Panc1 (cell line): ENCODE results near the gene ROR1. TPM values are rescaled to one million over a fixed set of nuclear protein-coding genes. Genes with fewer than 3 reads are reported as not detected.

Experiments
- ATAC-seq: fragments of 200-7000 bp; cut with Tn5 transposase; 2 replicates; pipeline ENCODE4 v1.9.1; 2020; ENCODE audit warnings: mild to moderate bottlenecking, moderate library complexity
- BruUV-seq: library from RNA; stranded (reverse); fragments of 400-500 nt; replicated peaks from 2 replicates; lab custom pipeline; 2021; lab: Mats Ljungman, UMichigan
- CTCF ChIA-PET: fragments of 300-600 bp; sonication (Branson Sonifier 250); formaldehyde crosslinking; loops from one replicate; lab custom pipeline; 2022; ENCODE audit warnings: antibody characterized with exemption; lab: Charles Lee
- POLR2A ChIA-PET: fragments of 300-600 bp; sonication (Branson Sonifier 250); formaldehyde crosslinking; loops from one replicate; lab custom pipeline; 2022; ENCODE audit warnings: antibody characterized with exemption; lab: Charles Lee
- DNase-seq: peaks from one replicate; pipeline ENCODE4 v3.0.0-alpha.2; 2010; ENCODE audit warnings: low read depth, low spot score
- H3K27ac ChIP-seq: 2 replicates; pipeline ENCODE4 v1.5.1; 2011; ENCODE audit warnings: mild to moderate bottlenecking, low read length, inconsistent platforms
- H3K27me3 ChIP-seq: fragments of 200-500 bp; sonication (Bioruptor generic); 2 replicates; pipeline ENCODE4 v1.6.0; 2014; ENCODE audit warnings: low read length, inconsistent platforms; ENCODE audit not compliant: control insufficient read depth, insufficient read depth
- H3K36me3 ChIP-seq: fragments of 200-500 bp; sonication (Bioruptor generic); 2 replicates; pipeline ENCODE4 v1.5.1; 2014; ENCODE audit warnings: inconsistent platforms, mild to moderate bottlenecking, low read length, moderate library complexity; ENCODE audit not compliant: control insufficient read depth, insufficient read depth
- H3K4me1 ChIP-seq: 2 replicates; pipeline ENCODE4 v1.5.1; 2011; ENCODE audit warnings: inconsistent platforms, mild to moderate bottlenecking, low read length, moderate library complexity; ENCODE audit not compliant: control insufficient read depth, insufficient read depth
- H3K4me3 ChIP-seq, 2 experiments: 2 replicates each; pipeline ENCODE4 v1.5.1; 2011 to 2012; ENCODE audit warnings: low read depth in 2 of 2, low read length in 2 of 2, mild to moderate bottlenecking in 2 of 2, inconsistent platforms in 1 of 2, moderate library complexity in 1 of 2
- H3K9me3 ChIP-seq: fragments of 200-500 bp; sonication (Bioruptor generic); 2 replicates; pipeline ENCODE4 v1.5.1; 2014; ENCODE audit warnings: low read depth, mild to moderate bottlenecking, inconsistent platforms, low read length, moderate library complexity; ENCODE audit not compliant: control insufficient read depth, insufficient read depth
- POLR2AphosphoS5 ChIP-seq: IDR thresholded peaks from 2 replicates; pipeline ENCODE4 v1.6.1; 2012; ENCODE audit warnings: mild to moderate bottlenecking, low read depth, low read length, moderate library complexity
- SIN3A ChIP-seq: IDR thresholded peaks from 2 replicates; pipeline ENCODE4 v1.6.1; 2012; ENCODE audit warnings: low read depth, mild to moderate bottlenecking, low read length, moderate library complexity, borderline replicate concordance; ENCODE audit not compliant: insufficient read depth
- TCF7L2 ChIP-seq: IDR thresholded peaks from 2 replicates; pipeline ENCODE4 v1.6.1; 2011; ENCODE audit warnings: mild to moderate bottlenecking, low read depth, low read length, inconsistent platforms
- in situ Hi-C: cut with HindIII; loops from 2 replicates; pipeline ENCODE4 v1.10.0; 2016; ENCODE audit warnings: low sequenced_read_pairs, low pct_unique_long_range_greater_than_20kb
- intact Hi-C: fragments of 100-400 bp; cut with micrococcal nuclease; formaldehyde crosslinking; loops from one replicate; pipeline ENCODE4 v1.10.0; 2022; ENCODE audit not compliant: unreplicated experiment
- total RNA-seq: library from RNA; stranded (reverse); gene quantifications from one replicate; pipeline ENCODE4 v1.2.1, GENCODE V29; 2021; ENCODE audit not compliant: unreplicated experiment
- TF ChIP-seq, protein P1 (sequence below), 2 experiments: IDR thresholded peaks; 2 replicates each; pipeline ENCODE4 v1.6.1; 2011 to 2012; ENCODE audit warnings: low read depth in 2 of 2, control low read depth in 1 of 2, low read length in 1 of 2, mild to moderate bottlenecking in 1 of 2, moderate library complexity in 1 of 2; ENCODE audit not compliant: insufficient read depth in 1 of 2
- TF ChIP-seq, protein P2 (sequence below): fragments of 450-650 bp; IDR thresholded peaks from 2 replicates; pipeline ENCODE4 v1.5.1; 2017; ENCODE audit warnings: mild to moderate bottlenecking

Gene ROR1
- total RNA-seq, 1 experiment from 2014 or later: 19.3 TPM

DNA sequence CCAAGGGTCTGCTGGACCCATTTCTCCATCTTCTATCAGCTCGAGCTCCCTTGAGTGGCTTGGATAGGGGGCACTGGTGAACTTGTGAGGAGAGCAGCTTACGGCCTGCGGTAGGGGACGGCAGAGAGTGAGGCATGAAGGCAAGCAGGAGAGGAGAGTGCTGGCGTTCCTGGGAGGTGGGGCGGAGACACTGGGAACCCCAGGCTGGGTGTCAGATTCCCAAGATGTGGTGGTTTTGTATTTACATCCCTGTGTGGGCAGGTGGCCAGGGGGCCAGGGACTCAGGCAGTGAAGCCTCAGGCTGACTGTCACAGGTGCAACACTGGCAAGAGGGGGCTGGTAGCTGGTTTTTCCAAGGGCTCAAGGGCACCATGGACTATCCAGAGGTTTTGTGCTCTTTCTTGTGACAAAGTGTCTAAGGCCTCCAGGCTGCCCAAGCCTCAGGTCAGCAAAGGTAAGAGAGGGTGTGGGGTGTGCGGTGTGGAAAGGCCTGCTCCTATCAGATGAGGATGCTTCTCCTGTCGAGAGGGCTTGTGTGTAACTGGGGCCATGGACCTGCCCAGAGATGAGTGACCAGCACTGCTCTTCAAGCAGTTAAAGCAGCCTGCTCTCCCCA lies 45.1 kb upstream of the ROR1 start:
- in situ Hi-C loops: no loop called here
- TF ChIP-seq POLR2AphosphoS5 (no peak), SIN3A (no peak), TCF7L2 (no peak)
- TF ChIP-seq, protein P1, sequence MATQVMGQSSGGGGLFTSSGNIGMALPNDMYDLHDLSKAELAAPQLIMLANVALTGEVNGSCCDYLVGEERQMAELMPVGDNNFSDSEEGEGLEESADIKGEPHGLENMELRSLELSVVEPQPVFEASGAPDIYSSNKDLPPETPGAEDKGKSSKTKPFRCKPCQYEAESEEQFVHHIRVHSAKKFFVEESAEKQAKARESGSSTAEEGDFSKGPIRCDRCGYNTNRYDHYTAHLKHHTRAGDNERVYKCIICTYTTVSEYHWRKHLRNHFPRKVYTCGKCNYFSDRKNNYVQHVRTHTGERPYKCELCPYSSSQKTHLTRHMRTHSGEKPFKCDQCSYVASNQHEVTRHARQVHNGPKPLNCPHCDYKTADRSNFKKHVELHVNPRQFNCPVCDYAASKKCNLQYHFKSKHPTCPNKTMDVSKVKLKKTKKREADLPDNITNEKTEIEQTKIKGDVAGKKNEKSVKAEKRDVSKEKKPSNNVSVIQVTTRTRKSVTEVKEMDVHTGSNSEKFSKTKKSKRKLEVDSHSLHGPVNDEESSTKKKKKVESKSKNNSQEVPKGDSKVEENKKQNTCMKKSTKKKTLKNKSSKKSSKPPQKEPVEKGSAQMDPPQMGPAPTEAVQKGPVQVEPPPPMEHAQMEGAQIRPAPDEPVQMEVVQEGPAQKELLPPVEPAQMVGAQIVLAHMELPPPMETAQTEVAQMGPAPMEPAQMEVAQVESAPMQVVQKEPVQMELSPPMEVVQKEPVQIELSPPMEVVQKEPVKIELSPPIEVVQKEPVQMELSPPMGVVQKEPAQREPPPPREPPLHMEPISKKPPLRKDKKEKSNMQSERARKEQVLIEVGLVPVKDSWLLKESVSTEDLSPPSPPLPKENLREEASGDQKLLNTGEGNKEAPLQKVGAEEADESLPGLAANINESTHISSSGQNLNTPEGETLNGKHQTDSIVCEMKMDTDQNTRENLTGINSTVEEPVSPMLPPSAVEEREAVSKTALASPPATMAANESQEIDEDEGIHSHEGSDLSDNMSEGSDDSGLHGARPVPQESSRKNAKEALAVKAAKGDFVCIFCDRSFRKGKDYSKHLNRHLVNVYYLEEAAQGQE (IDR thresholded peaks at IDR 0.05; ENCODE audit: insufficient read depth in 1 of 2, low read depth in 2 of 2, low read length in 1 of 2): no peak
- H3K9me3 ChIP-seq: no peaks in the 10 kb centered on the region
- no peaks in the 10 kb centered on the region for H3K36me3 ChIP-seq
- DNase-seq (no peak), ATAC-seq (no peak)
- H3K4me3 ChIP-seq: no peak overlapping the region
- H3K27me3 ChIP-seq: no peaks in the 10 kb centered on the region
- H3K27ac ChIP-seq: peak overlapping the region; percentile 94
- intact Hi-C loops: no loop called here
- BruUV-seq: no TSS peak
- ChIA-PET CTCF (no interaction called here), POLR2A (no interaction called here)
- peaks cover 41% of the 10 kb centered on the region for H3K4me1 ChIP-seq

DNA sequence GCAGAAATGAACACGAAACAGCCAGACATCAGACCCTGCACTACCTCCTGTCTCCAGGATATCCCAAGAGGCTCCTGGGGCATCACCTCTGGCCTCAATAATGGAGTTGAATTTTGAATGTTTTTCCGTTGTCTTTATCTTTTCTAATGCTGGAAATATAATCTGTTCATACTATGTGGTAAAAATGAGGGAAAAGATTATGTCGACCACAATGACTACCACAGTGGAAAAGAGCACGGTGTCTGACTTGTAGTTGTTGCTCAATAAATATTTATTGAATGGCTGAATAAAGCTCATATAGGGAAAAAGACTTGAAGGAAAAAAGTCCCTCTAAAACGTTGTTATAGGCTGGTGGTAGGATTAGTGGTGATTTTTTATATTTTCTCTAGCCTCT lies 44.6 kb upstream of the ROR1 start:
- no peaks in the 10 kb centered on the region for H3K9me3 ChIP-seq
- peak overlapping the region; percentile 94 for H3K27ac ChIP-seq
- H3K4me1 ChIP-seq: peaks cover 41% of the 10 kb centered on the region
- POLR2A ChIA-PET: no interaction called here
- DNase-seq (no peak), ATAC-seq (no peak)
- in situ Hi-C loops (no loop called here), intact Hi-C loops (no loop called here)
- no peaks in the 10 kb centered on the region for H3K36me3 ChIP-seq
- no peaks in the 10 kb centered on the region for H3K27me3 ChIP-seq
- CTCF ChIA-PET: no interaction called here
- H3K4me3 ChIP-seq: no peak overlapping the region
- no TSS peak for BruUV-seq
- TF ChIP-seq SIN3A (no peak), POLR2AphosphoS5 (no peak), TCF7L2 (no peak)
- TF ChIP-seq, protein P2, sequence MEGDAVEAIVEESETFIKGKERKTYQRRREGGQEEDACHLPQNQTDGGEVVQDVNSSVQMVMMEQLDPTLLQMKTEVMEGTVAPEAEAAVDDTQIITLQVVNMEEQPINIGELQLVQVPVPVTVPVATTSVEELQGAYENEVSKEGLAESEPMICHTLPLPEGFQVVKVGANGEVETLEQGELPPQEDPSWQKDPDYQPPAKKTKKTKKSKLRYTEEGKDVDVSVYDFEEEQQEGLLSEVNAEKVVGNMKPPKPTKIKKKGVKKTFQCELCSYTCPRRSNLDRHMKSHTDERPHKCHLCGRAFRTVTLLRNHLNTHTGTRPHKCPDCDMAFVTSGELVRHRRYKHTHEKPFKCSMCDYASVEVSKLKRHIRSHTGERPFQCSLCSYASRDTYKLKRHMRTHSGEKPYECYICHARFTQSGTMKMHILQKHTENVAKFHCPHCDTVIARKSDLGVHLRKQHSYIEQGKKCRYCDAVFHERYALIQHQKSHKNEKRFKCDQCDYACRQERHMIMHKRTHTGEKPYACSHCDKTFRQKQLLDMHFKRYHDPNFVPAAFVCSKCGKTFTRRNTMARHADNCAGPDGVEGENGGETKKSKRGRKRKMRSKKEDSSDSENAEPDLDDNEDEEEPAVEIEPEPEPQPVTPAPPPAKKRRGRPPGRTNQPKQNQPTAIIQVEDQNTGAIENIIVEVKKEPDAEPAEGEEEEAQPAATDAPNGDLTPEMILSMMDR: no peak
- TF ChIP-seq, protein P1 (IDR thresholded peaks at IDR 0.05; ENCODE audit: insufficient read depth in 1 of 2, low read depth in 2 of 2, low read length in 1 of 2): no peak
